B cell (primary cell): ENCODE measurements around the gene TM2D1. TPM values are rescaled to one million over a fixed set of nuclear protein-coding genes. Genes with fewer than 3 reads are reported as not detected.

Source experiments
- ATAC-seq: fragments of 200-7000 bp; cut with Tn5 transposase; one replicate; pipeline ENCODE4 v1.10.0; 2021; ENCODE audit warnings: low read depth, mild to moderate bottlenecking, moderate number of reproducible peaks, moderate library complexity
- CTCF ChIA-PET: fragments of 350-600 bp; sonication (Branson Sonifier 250); formaldehyde crosslinking; loops from one replicate; lab custom pipeline; 2021; ENCODE audit warnings: antibody characterized with exemption, inconsistent platforms; lab: Charles Lee
- POLR2A ChIA-PET: fragments of 350-600 bp; sonication (Branson Sonifier 250); formaldehyde crosslinking; loops from one replicate; lab custom pipeline; 2021; ENCODE audit warnings: antibody characterized with exemption; lab: Charles Lee
- DNase-seq: peaks from one replicate; pipeline ENCODE4 v3.0.0; 2013
- H2AFZ ChIP-seq: 2 replicates; pipeline ENCODE4 v1.6.1; 2012; ENCODE audit warnings: mild to moderate bottlenecking, low read depth, low read length; ENCODE audit not compliant: insufficient read depth, poor library complexity, severe bottlenecking
- H3K27ac ChIP-seq, 2 donors: 1 replicate in 1 of 2; 2 replicates in 1 of 2; pipeline ENCODE4 v1.5.1; 2012 to 2013; ENCODE audit warnings: low read length in 2 of 2, mild to moderate bottlenecking in 2 of 2, moderate library complexity in 1 of 2
- H3K27me3 ChIP-seq, 4 experiments: fragments of 200-600 bp in 1 of 4; sonication (generic) in 1 of 4; replicated peaks in 1 of 4; 1 replicate in 2 of 4; 2 replicates in 2 of 4; pipeline versions ENCODE4 v1.6.1 to v1.7.0; 2013 to 2016; ENCODE audit warnings: low read length in 3 of 4, mild to moderate bottlenecking in 2 of 4, mixed read lengths in 1 of 4, moderate library complexity in 1 of 4; ENCODE audit not compliant: insufficient read depth in 4 of 4, control insufficient read depth in 3 of 4; ENCODE audit errors: control extremely low read depth in 1 of 4
- H3K36me3 ChIP-seq, 2 experiments: replicated peaks in 1 of 2; 1 replicate in 1 of 2; 2 replicates in 1 of 2; pipeline versions ENCODE4 v1.6.1 to v1.7.1; 2013; ENCODE audit warnings: low read length in 1 of 2; ENCODE audit not compliant: insufficient read depth in 2 of 2, control insufficient read depth in 1 of 2; ENCODE audit errors: control extremely low read depth in 1 of 2, extremely low read depth in 1 of 2
- H3K4me1 ChIP-seq, 2 donors: fragments of 200-600 bp in 1 of 2; sonication (generic) in 1 of 2; 1 replicate in 1 of 2; 2 replicates in 1 of 2; pipeline versions ENCODE4 v1.5.1 to v1.6.1; 2013 to 2017; ENCODE audit warnings: low read length in 2 of 2; ENCODE audit not compliant: control insufficient read depth in 2 of 2, insufficient read depth in 2 of 2
- H3K4me2 ChIP-seq: replicated peaks from 2 replicates; pipeline ENCODE3; 2012; ENCODE audit warnings: mild to moderate bottlenecking, low read depth, low read length; ENCODE audit not compliant: poor library complexity, severe bottlenecking
- H3K4me3 ChIP-seq, 5 experiments: fragments of 200-600 bp in 1 of 5; sonication (generic) in 1 of 5; 1 replicate in 3 of 5; 2 replicates in 2 of 5; pipeline versions ENCODE4 v1.5.1 to v1.7.0; 2011 to 2016; ENCODE audit warnings: low read length in 4 of 5, mild to moderate bottlenecking in 4 of 5, low read depth in 2 of 5, control low read depth in 1 of 5, moderate library complexity in 1 of 5; ENCODE audit not compliant: insufficient read depth in 1 of 5; ENCODE audit errors: control extremely low read depth in 1 of 5, extremely low read depth in 1 of 5
- H3K79me2 ChIP-seq: fragments of 200-600 bp; sonication (generic); one replicate; pipeline ENCODE4 v1.6.0; 2016; ENCODE audit warnings: low read length; ENCODE audit not compliant: control insufficient read depth, insufficient read depth
- H3K9ac ChIP-seq: fragments of 200-600 bp; sonication (generic); 2 replicates; pipeline ENCODE4 v1.6.1; 2017; ENCODE audit warnings: mild to moderate bottlenecking, low read length, moderate library complexity
- H3K9me3 ChIP-seq, 3 donors: one replicate each; pipeline versions ENCODE4 v1.6.1 to v1.7.1; 2013; ENCODE audit warnings: low read length in 2 of 3; ENCODE audit not compliant: control insufficient read depth in 2 of 3, insufficient read depth in 1 of 3; ENCODE audit errors: control extremely low read depth in 1 of 3
- H4K20me1 ChIP-seq: 2 replicates; pipeline ENCODE4 v1.6.0; 2012; ENCODE audit warnings: mild to moderate bottlenecking, low read length; ENCODE audit not compliant: insufficient read depth, control insufficient read depth, poor library complexity, severe bottlenecking
- H3K27ac Mint-ChIP-seq: one replicate; pipeline ENCODE4 v1.8.0; 2021; ENCODE audit warnings: mixed read lengths
- H3K27me3 Mint-ChIP-seq: one replicate; pipeline ENCODE4 v1.8.0; 2021; ENCODE audit warnings: mixed read lengths
- H3K4me1 Mint-ChIP-seq: one replicate; pipeline ENCODE4 v1.8.0; 2021; ENCODE audit warnings: mixed read lengths
- H3K4me3 Mint-ChIP-seq: one replicate; pipeline ENCODE4 v1.8.0; 2021; ENCODE audit warnings: mixed read lengths
- H3K9me3 Mint-ChIP-seq: one replicate; pipeline ENCODE4 v1.8.0; 2022; ENCODE audit warnings: mixed read lengths; ENCODE audit not compliant: insufficient read depth
- EZH2 ChIP-seq: IDR thresholded peaks from 2 replicates; pipeline ENCODE4 v1.6.1; 2012; ENCODE audit warnings: borderline replicate concordance, low read depth, mild to moderate bottlenecking, moderate library complexity, low read length; ENCODE audit not compliant: insufficient read depth, poor library complexity, severe bottlenecking
- WGBS: methylation state at CpG from one replicate; pipeline ENCODE4 v1.1.5; 2013; ENCODE audit warnings: missing lambda C conversion rate; ENCODE audit not compliant: insufficient coverage; 5-methylcytosine and 5-hydroxymethylcytosine counted together
- intact Hi-C: fragments of 100-400 bp; cut with micrococcal nuclease; formaldehyde crosslinking; loops from one replicate; pipeline ENCODE4 v1.10.0; 2022
- polyA plus RNA-seq: library from polyadenylated mRNA; depleted of rRNA; stranded (reverse); fragments of >200 nt; gene quantifications from 2 replicates; pipeline ENCODE4 v1.2.3, GENCODE V29; 2012
- total RNA-seq, 2 donors: library from RNA; stranded (reverse); fragments of 120-200 nt in 1 of 2; gene quantifications; 1 replicate in 1 of 2; 2 replicates in 1 of 2; pipeline versions ENCODE4 v1.2.3 to v1.2.4, GENCODE V29; 2013 to 2022
- TF ChIP-seq, protein P1 (sequence below): fragments of 200-600 bp; IDR thresholded peaks from one replicate; pipeline ENCODE4 v1.8.0; 2022; ENCODE audit warnings: antibody characterized with exemption, mild to moderate bottlenecking

The TM2D1 gene
- total and polyA plus RNA-seq, 2 donors (not counting 1 experiment from before 2014, with no cell fraction given), result 30.8 to 53.3 TPM

GRCh38 chr1:61638296-61638695, 86.6 kb downstream of the TM2D1 start:
- H3K9ac ChIP-seq, result no peak overlapping the region
- no peaks in the 10 kb centered on the region for H3K36me3 ChIP-seq
- intact Hi-C loops, result no loop called here
- ChIA-PET POLR2A (no interaction called here), CTCF (no interaction called here)
- H3K9me3 Mint-ChIP-seq, result no peaks in the 10 kb centered on the region
- no peaks in the 10 kb centered on the region for H3K4me1 ChIP-seq
- H3K4me1 Mint-ChIP-seq, result peaks cover 16% of the 10 kb centered on the region
- no peaks in the 10 kb centered on the region for H3K79me2 ChIP-seq
- H4K20me1 ChIP-seq, result no peaks in the 10 kb centered on the region
- no peak overlapping the region for H3K27ac Mint-ChIP-seq
- H3K27ac ChIP-seq, result no peak overlapping the region
- DNase-seq (no peak), ATAC-seq (no peak)
- no peak overlapping the region for H3K4me3 ChIP-seq
- H3K27me3 Mint-ChIP-seq, result peaks cover 8% of the 10 kb centered on the region
- H3K27me3 ChIP-seq, result no peaks in the 10 kb centered on the region
- H2AFZ ChIP-seq, result no peak overlapping the region
- no CpG with 5 or more reads among the region's 2 CpGs for WGBS
- H3K4me2 ChIP-seq, result no peak overlapping the region
- no peak overlapping the region for H3K4me3 Mint-ChIP-seq
- no peak for TF ChIP-seq EZH2
- TF ChIP-seq, protein P1, sequence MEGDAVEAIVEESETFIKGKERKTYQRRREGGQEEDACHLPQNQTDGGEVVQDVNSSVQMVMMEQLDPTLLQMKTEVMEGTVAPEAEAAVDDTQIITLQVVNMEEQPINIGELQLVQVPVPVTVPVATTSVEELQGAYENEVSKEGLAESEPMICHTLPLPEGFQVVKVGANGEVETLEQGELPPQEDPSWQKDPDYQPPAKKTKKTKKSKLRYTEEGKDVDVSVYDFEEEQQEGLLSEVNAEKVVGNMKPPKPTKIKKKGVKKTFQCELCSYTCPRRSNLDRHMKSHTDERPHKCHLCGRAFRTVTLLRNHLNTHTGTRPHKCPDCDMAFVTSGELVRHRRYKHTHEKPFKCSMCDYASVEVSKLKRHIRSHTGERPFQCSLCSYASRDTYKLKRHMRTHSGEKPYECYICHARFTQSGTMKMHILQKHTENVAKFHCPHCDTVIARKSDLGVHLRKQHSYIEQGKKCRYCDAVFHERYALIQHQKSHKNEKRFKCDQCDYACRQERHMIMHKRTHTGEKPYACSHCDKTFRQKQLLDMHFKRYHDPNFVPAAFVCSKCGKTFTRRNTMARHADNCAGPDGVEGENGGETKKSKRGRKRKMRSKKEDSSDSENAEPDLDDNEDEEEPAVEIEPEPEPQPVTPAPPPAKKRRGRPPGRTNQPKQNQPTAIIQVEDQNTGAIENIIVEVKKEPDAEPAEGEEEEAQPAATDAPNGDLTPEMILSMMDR, result no peak
- no peaks in the 10 kb centered on the region for H3K9me3 ChIP-seq

- TF ChIP-seq, protein P1, result no peak
- no peak for TF ChIP-seq EZH2
- no peak overlapping the region for H3K27ac Mint-ChIP-seq
- no peak for DNase-seq
- Histone ChIP-seq H3K79me2 (no peaks in the 10 kb centered on the region), H3K4me1 (no peaks in the 10 kb centered on the region), H4K20me1 (no peaks in the 10 kb centered on the region), H3K4me3 (no peak overlapping the region), H3K9me3 (no peaks in the 10 kb centered on the region), H3K36me3 (no peaks in the 10 kb centered on the region), H3K4me2 (no peak overlapping the region), H2AFZ (no peak overlapping the region), H3K27ac (no peak overlapping the region), H3K9ac (no peak overlapping the region), H3K27me3 (no peaks in the 10 kb centered on the region)
- no peak overlapping the region for H3K4me3 Mint-ChIP-seq
- intact Hi-C loops, result no loop called here
- peaks cover 11% of the 10 kb centered on the region for H3K27me3 Mint-ChIP-seq
- peaks cover 16% of the 10 kb centered on the region for H3K4me1 Mint-ChIP-seq
- POLR2A ChIA-PET, result no interaction called here
- no peaks in the 10 kb centered on the region for H3K9me3 Mint-ChIP-seq
- ATAC-seq, result no peak
- WGBS, result 100% methylated on average over 1 of the region's 2 CpGs
- CTCF ChIA-PET, result no interaction called here
Observed at GRCh38 chr1:61637470-61637869, 87.5 kb downstream of the TM2D1 start.
